Activated CD8-positive, alpha-beta memory T cell treated with anti-CD3 and anti-CD28 coated beads for 48 hours (primary cell): ENCODE measurements around the gene TTLL11.

Experiments used
- DNase-seq, 3 experiments: peaks; one replicate each; pipeline ENCODE4 v3.0.0-alpha.2; 2020; ENCODE audit warnings: low read depth in 2 of 3, low spot score in 2 of 3

Gene TTLL11

GRCh38 chr9:121860744-121861143, 232.4 kb downstream of the TTLL11 start:
- no peak for DNase-seq

GRCh38 chr9:121860213-121860612, 232.9 kb downstream of the TTLL11 start:
- DNase-seq, result no peak

GRCh38 chr9:121859646-121860045, 233.5 kb downstream of the TTLL11 start:
- no peak for DNase-seq

- DNase-seq, result no peak
These were observed 234.3 kb downstream of the TTLL11 start for GRCh38 chr9:121858788-121859187.

GRCh38 chr9:121857928-121858327, 235.2 kb downstream of the TTLL11 start:
- no peak for DNase-seq

- no peak for DNase-seq
These were observed 237.6 kb downstream of the TTLL11 start for GRCh38 chr9:121855476-121855875.

GRCh38 chr9:121853617-121854395, 239.3 kb downstream of the TTLL11 start:
- no peak for DNase-seq

- DNase-seq, result no peak
These were observed 240.2 kb downstream of the TTLL11 start for GRCh38 chr9:121852651-121853616.

- no peak for DNase-seq
These were observed 240.9 kb downstream of the TTLL11 start for GRCh38 chr9:121852241-121852640.

GRCh38 chr9:121851641-121852091, 241.4 kb downstream of the TTLL11 start:
- DNase-seq, result no peak

GRCh38 chr9:121850366-121850765, 242.7 kb downstream of the TTLL11 start:
- no peak for DNase-seq

- no peak for DNase-seq
These were observed 243.6 kb downstream of the TTLL11 start for GRCh38 chr9:121849554-121849953.

- DNase-seq, result no peak
These were observed 248.5 kb downstream of the TTLL11 start for GRCh38 chr9:121844562-121844961.

- DNase-seq, result no peak
These were observed 249.0 kb downstream of the TTLL11 start for GRCh38 chr9:121844098-121844497.

- DNase-seq, result no peak
These were observed 250.5 kb downstream of the TTLL11 start for GRCh38 chr9:121842612-121842978.

- no peak for DNase-seq
These were observed 251.1 kb downstream of the TTLL11 start for GRCh38 chr9:121841771-121842611.

GRCh38 chr9:121840838-121841760, 252.0 kb downstream of the TTLL11 start:
- no peak for DNase-seq

- DNase-seq, result no peak
These were observed 253.2 kb downstream of the TTLL11 start for GRCh38 chr9:121839726-121840500.
